GM10266 (cell line): ENCODE measurements around the gene BAD.
A peak's percentile ranks its signal among the peaks of the same experiment; 100 is the strongest.

Source experiments
- DNase-seq: peaks from one replicate; pipeline ENCODE4 v3.0.0; 2012; ENCODE audit errors: extremely low spot score
- CTCF ChIP-seq: IDR thresholded peaks from 2 replicates; pipeline ENCODE4 v1.5.1; 2012; ENCODE audit warnings: mild to moderate bottlenecking, low read depth; ENCODE audit not compliant: control insufficient read depth, insufficient read depth; ENCODE audit errors: missing control alignments

Gene BAD

DNA sequence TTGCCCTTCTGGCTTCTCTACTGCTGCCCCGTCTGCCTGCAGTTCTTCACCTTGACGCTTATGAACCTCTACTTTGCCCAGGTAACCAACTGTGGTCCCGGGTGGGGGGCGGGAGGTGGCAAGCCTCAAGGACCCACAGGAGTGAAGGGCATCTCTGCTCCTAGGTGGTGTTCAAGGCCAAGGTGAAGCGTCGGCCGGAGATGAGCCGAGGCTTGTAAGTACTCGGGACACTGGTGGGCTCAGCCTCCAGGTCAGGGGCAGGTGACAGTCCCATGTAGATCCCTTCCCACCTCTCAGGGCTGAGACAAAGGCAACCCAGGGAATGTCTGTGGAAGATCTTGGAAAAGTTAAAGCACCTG, 2.3 kb upstream of the BAD start:
- DNase-seq: no peak

DNA sequence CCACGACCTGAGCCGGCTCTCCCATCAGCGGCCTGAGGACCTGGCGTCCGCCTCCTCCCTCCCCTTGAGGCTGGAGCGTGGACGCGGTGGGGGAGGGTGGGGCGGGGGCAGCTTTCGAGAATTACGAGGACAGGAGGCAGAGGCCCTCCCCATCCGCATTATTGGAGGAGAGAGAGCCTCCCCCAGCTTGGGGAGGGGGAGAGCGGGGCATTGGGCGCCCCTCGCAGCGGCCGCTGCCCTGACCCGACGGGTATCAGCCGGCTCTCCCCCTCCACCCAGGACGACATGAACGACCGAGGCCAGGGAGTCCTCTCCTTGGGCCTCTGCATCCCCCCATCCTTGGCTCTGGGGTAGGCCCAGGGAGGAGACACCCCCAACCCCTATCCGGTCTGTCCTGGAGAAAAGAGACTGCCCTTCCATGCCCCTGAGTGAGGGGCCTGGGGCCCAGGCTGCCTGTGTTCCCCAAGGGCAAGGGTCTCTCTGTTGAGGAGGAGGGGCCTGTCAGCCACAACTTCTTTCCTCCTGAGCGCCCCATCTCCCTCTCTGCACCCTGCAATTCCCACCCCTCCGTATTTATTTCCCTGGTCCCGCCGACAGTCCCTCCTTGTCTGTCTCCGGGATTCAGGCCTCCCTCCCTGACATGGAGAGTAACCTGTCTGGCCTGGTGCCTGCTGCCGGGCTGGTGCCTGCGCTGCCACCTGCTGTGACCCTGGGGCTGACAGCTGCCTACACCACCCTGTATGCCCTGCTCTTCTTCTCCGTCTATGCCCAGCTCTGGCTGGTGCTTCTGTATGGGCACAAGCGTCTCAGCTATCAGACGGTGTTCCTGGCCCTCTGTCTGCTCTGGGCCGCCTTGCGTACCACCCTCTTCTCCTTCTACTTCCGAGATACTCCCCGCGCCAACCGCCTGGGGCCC, 1.7 kb upstream of the BAD start:
- no peak for DNase-seq

More for the DNA sequence above, 2.3 kb upstream of the BAD start:
- no peak for TF ChIP-seq CTCF

DNA sequence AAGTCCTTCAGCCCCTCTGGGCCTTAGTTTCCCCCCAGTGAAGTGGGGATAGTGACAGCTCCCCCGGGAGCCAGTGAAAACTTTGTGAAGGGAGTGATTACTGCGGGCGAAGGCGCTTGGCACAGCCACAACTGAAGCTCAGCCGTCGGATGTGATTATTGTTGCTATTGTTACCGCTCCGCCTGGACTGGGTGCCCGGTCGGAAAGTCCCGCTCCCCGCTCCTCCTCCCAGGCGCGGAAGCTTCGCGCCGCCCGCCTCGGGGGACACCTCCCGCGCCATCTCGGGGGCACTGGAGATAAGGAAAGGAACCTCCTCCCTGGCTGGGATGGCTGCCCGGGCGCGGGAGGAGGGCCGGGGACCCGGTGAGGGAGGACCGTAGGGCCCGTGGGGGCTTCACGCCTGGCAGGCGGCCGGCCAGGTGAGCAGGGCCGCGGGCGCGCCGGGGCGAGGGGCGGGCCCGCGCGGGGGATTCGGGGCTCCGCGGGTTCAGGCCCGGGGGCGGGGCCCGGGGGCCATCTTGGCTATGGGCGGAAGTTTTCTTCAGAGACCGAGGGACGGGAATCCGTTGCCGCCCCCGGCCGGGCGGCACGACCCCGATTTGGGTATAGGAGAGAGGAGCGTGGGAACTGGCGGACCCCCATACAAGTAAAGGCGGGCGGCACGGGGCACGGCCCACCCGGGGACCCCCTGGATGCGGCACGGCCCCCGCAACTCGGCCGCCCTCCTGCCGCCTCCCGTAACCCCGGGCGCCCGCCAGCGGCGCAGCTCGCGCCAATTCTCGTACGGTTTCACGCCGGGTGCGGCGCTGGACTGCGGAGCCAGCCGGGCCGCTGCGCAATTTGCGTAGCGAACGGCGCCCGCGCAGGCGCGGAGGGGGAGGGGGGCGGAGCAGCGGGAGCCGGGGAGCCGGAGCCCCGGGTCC, 758 bp upstream of the BAD start, which contains the start of gene GPR137:
TSS of gene GPR137 (plus strand) at position 887 of the 923 bp plus-strand sequence. CDS start 677 bp downstream, outside the sequence.
- TF ChIP-seq CTCF: no peak
- peak; percentile 97 for DNase-seq

More for the DNA sequence above, 1.7 kb upstream of the BAD start:
- TF ChIP-seq CTCF: peak; percentile 32

DNA sequence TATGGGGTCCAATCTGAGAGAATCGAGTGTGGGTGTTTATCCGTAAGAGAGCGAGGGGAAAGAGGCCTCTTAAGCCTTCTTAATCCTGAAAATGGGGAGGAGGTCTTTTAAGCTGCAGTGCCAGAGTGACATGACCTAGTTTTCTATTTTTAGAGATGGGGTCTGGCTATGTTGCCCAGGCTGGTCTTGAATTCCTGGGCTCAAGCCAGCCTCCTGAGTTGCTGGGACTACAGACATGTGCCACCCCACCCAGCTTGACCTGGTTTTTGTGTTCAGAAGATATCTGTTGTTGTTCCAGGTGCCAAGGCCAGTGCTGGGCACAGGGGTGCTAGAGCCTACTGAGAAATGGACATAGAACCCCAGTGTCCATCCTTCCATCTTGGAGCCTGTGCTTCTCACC, 1.4 kb downstream of the BAD start:
- DNase-seq: no peak
- TF ChIP-seq CTCF: no peak

- TF ChIP-seq CTCF: no peak
- no peak for DNase-seq
Measured at GRCh38 chr11:64281957-64282770, 2.3 kb downstream of the BAD start.

DNA sequence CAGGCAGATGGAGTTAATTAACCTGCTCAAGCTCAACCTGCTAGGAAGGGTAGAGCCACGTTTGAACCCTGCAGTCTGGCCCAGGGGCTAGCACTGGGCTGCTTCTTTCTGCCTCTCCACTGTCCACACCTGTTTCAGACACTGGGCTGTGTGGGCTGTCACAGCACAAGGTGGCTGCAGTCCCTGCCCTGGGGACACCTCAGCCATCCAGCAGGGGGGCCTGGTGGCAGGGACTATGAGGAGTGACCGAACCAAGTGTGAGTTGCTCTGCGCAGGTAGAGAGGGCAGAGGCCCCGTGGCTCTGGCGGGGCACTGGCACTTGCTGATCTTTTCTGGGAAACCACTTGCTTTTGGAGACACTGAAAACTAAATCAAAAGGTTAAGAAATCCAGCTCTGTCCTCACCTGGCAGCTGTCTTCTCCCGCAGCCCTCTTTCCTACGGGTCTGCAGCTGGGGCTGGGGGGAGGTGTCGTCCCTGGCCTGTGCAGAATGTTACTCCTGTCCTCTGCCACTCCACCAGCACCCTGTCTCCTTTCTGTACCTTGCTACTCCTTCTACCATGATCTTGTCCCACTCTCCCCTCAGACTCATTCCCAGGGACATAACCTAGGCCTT, 5.8 kb downstream of the BAD start:
- no peak for DNase-seq
- no peak for TF ChIP-seq CTCF
